Measurements from ENCODE around the gene HOATZ. TPM values are rescaled to one million over a fixed set of nuclear protein-coding genes. Genes with fewer than 3 reads are reported as not detected.
A peak's percentile ranks its signal among the peaks of the same experiment; 100 is the strongest.

The HOATZ gene
- total RNA-seq, 1 donor from 2014 or later, result not detected

DNA sequence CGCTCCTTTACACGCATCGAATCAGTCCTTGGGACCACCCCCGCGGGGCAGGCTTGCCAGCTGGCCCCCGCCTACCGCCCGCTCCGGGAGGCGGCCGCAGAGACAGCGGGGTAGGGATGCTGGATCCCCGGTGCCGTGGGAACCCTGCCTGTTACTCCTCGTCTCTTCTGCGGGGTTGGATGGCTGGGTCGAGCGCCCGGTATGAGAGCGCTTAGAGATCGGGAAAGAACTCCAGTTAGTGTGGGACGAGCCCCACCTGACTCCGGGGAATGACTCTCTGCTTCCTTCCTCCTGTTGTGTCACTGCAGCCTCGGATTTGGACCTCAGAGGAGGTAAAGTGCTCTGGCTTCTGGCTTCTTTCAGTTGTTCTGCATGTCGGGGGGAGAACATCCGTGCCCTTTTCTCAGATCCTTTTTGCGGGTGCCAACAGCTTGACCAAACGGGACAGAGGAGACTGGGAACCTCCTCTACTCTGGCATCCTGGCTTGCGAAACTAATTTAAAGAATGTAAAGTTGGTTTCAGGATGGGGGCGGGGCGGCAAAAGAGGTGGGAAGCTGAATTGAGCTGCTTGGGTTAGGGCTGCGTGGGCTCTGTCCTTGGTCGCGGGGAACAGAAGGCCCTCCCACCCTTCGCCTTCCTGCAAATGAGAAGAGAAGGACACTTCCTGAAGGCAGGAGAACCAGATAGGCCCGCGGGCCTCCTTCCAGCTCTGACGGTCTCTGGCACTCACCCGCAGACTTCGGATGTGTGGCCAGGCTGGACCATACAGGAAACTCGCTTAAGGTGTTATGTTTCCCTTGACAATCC, 26.9 kb downstream of the HOATZ start:
- peaks cover 23 to 35% (median 27%) of the 10 kb centered on the region in 3 donors for H3K4me1 ChIP-seq (ENCODE audit: control insufficient read depth in 3 of 3, insufficient read depth in 3 of 3, low read length in 3 of 3)
- H3K27ac ChIP-seq (ENCODE audit: low read depth, low read length), result peak overlapping the region; percentile 57
- H3K9me3 ChIP-seq (ENCODE audit: control insufficient read depth in 3 of 3, low read length in 3 of 3), result no peaks in the 10 kb centered on the region
- H3K27me3 ChIP-seq (ENCODE audit: control insufficient read depth in 3 of 3, insufficient read depth in 3 of 3, low read length in 3 of 3), result peaks cover 0 to 2% (median 0%) of the 10 kb centered on the region in 3 donors
- peaks cover 3 to 8% (median 6%) of the 10 kb centered on the region in 3 donors for H3K36me3 ChIP-seq (ENCODE audit: control insufficient read depth in 3 of 3, insufficient read depth in 3 of 3, low read length in 3 of 3)
- peak overlapping the region; percentile 61 to 77 (median 75) for H3K4me3 ChIP-seq (ENCODE audit: low read length in 3 of 3)
- peak overlapping the region; percentile 48 to 69 (median 58) for H3K9ac ChIP-seq (ENCODE audit: low read depth in 1 of 3, low read length in 3 of 3)

DNA sequence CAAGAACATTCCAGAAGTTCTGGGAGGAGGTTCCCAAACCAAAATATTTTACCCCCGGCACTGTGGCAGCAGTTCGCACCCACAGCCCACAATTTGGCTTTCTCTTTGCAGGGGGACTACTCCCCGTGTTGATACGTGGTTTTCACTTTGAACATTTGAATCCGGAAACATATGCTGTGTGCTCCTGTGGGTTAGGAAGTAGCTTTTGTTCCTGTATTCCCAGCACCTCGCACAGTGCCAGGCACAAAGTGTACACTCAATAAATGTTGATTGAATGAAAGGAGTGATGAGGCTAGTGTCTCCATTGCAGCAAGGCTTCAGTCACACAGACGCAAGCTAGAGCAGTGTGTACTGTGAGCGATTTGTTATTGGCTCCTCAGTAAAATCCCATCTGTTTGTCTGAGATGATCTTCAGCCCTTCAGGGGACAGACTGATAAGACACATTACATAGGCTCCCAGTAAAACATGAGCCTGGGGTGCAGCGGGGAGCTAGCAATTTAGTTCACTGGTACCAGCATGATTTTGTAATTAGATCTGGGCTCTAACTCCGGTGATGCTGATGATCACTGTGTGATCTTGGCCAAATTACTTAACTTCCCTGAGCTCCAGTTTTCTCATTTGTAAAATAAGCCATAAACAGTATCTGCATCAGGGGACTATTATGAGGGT, 28.2 kb downstream of the HOATZ start:
- H3K9me3 ChIP-seq (ENCODE audit: control insufficient read depth in 3 of 3, low read length in 3 of 3), result no peaks in the 10 kb centered on the region
- peaks cover 23 to 35% (median 27%) of the 10 kb centered on the region in 3 donors for H3K4me1 ChIP-seq (ENCODE audit: control insufficient read depth in 3 of 3, insufficient read depth in 3 of 3, low read length in 3 of 3)
- no peak overlapping the region for H3K27ac ChIP-seq (ENCODE audit: low read depth, low read length)
- H3K9ac ChIP-seq (ENCODE audit: low read depth in 1 of 3, low read length in 3 of 3), result no peak overlapping the region
- no peak overlapping the region for H3K4me3 ChIP-seq (ENCODE audit: low read length in 3 of 3)
- H3K36me3 ChIP-seq (ENCODE audit: control insufficient read depth in 3 of 3, insufficient read depth in 3 of 3, low read length in 3 of 3), result peaks cover 3 to 14% (median 6%) of the 10 kb centered on the region in 3 donors
- H3K27me3 ChIP-seq (ENCODE audit: control insufficient read depth in 3 of 3, insufficient read depth in 3 of 3, low read length in 3 of 3), result peaks cover 0 to 2% (median 0%) of the 10 kb centered on the region in 3 donors

DNA sequence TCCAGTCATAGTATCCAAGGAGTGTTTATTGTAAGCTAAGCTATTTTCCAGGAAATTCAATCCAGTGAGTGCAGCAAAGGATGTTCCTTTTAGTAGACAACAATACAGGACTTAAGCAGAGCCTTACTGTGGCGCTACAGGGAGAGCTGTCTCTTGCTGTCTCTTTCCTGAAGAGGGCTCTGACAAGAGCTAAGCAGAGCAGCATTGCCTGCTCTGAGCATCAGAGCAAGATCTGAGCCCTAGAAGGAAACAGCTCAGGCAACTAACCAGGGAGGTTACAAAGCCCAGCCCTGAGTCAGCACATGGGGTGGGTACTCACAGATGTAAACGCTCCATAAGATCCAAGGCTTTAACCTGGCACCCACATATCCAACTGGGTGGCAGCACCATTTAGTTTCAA, 33.9 kb downstream of the HOATZ start:
- Histone ChIP-seq H3K4me1 (ENCODE audit: control insufficient read depth in 3 of 3, insufficient read depth in 3 of 3, low read length in 3 of 3) (peaks cover 6 to 21% (median 19%) of the 10 kb centered on the region in 3 donors), H3K27me3 (ENCODE audit: control insufficient read depth in 3 of 3, insufficient read depth in 3 of 3, low read length in 3 of 3) (no peaks in the 10 kb centered on the region), H3K36me3 (ENCODE audit: control insufficient read depth in 3 of 3, insufficient read depth in 3 of 3, low read length in 3 of 3) (peaks cover 3 to 14% (median 6%) of the 10 kb centered on the region in 3 donors), H3K27ac (ENCODE audit: low read depth, low read length) (no peak overlapping the region), H3K9me3 (ENCODE audit: control insufficient read depth in 3 of 3, low read length in 3 of 3) (no peaks in the 10 kb centered on the region), H3K4me3 (ENCODE audit: low read length in 3 of 3) (peak overlapping the region in 2 of 3 donors; percentile 2 to 18), H3K9ac (ENCODE audit: low read depth in 1 of 3, low read length in 3 of 3) (no peak overlapping the region)

DNA sequence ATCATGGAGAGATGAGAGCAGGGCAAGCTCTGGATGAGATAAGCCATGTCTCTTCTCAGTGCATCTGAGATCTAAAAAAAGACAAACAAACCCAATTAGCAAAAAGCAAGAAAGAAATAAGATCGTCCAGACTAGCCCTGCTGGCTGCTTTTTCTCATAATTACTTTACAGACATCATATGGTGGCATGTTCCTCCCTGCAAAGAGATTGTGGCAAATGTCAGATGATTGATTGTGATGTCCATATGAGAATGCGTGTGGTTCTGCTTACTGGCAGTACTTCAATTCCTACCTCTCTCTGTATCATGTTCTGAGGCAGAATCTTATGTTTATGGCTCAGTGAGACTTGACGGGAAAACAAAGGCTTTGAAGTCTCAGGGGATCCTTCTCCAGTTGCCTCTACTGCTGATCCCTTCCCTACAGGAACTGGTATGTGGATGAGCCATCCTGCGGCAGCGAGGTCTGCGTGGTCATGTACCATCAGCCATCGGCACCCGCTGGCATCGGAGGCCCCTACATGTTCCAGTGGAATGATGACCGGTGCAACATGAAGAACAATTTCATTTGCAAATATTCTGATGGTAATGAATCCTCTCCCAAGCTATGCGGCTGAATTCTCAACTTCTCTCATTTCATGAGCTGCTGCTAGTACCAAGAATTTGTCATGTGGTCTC, 34.8 kb downstream of the HOATZ start:
- Histone ChIP-seq H3K9ac (ENCODE audit: low read depth in 1 of 3, low read length in 3 of 3) (peak overlapping the region in 1 of 3 donors; percentile 1), H3K4me3 (ENCODE audit: low read length in 3 of 3) (peak overlapping the region; percentile 19 to 36 (median 19)), H3K27me3 (ENCODE audit: control insufficient read depth in 3 of 3, insufficient read depth in 3 of 3, low read length in 3 of 3) (no peaks in the 10 kb centered on the region), H3K9me3 (ENCODE audit: control insufficient read depth in 3 of 3, low read length in 3 of 3) (no peaks in the 10 kb centered on the region), H3K36me3 (ENCODE audit: control insufficient read depth in 3 of 3, insufficient read depth in 3 of 3, low read length in 3 of 3) (peaks cover 0 to 14% (median 6%) of the 10 kb centered on the region in 3 donors), H3K4me1 (ENCODE audit: control insufficient read depth in 3 of 3, insufficient read depth in 3 of 3, low read length in 3 of 3) (peaks cover 6 to 21% (median 19%) of the 10 kb centered on the region in 3 donors), H3K27ac (ENCODE audit: low read depth, low read length) (no peak overlapping the region)

DNA sequence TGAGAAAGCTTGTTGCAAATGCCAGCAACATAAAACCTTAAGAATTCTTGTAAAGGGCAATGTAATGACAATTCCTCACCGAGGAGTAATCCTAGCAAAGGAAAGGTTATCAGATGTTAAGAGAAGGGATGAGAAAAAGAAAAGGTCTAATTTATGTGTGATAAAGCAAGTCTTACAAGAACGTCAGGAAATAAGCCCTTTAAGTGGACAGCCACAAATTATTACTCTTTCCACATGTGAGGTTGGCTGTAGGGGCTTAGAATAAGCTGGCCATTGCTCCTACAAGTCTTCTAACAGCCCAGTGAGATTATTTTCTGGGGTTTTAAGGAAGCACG, 35.3 kb downstream of the HOATZ start:
- H3K27me3 ChIP-seq (ENCODE audit: control insufficient read depth in 3 of 3, insufficient read depth in 3 of 3, low read length in 3 of 3), result no peaks in the 10 kb centered on the region
- no peak overlapping the region for H3K27ac ChIP-seq (ENCODE audit: low read depth, low read length)
- no peaks in the 10 kb centered on the region for H3K9me3 ChIP-seq (ENCODE audit: control insufficient read depth in 3 of 3, low read length in 3 of 3)
- no peak overlapping the region for H3K9ac ChIP-seq (ENCODE audit: low read depth in 1 of 3, low read length in 3 of 3)
- H3K4me3 ChIP-seq (ENCODE audit: low read length in 3 of 3), result no peak overlapping the region
- peaks cover 6 to 21% (median 19%) of the 10 kb centered on the region in 3 donors for H3K4me1 ChIP-seq (ENCODE audit: control insufficient read depth in 3 of 3, insufficient read depth in 3 of 3, low read length in 3 of 3)
- H3K36me3 ChIP-seq (ENCODE audit: control insufficient read depth in 3 of 3, insufficient read depth in 3 of 3, low read length in 3 of 3), result peaks cover 0 to 14% (median 6%) of the 10 kb centered on the region in 3 donors

DNA sequence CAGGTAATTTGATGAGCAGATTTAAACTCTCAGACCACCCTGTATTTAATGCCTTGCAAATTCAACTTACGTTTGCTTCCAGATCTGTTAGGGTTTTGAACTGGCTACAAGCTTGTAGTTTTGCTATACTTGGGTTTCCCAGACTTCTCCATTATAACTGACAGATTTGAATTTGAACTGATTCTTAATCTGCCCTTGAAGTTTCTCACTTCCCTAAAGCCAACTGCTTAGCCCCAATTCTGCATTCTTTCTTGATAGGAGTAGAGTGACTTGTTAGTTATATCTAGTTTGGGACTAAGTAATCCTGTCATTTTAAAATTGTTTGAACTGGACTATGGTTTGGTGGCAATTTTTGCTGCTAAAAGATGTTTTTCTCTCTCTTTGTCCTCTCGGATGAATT, 35.7 kb downstream of the HOATZ start:
- H3K27me3 ChIP-seq (ENCODE audit: control insufficient read depth in 3 of 3, insufficient read depth in 3 of 3, low read length in 3 of 3), result no peaks in the 10 kb centered on the region
- H3K4me1 ChIP-seq (ENCODE audit: control insufficient read depth in 3 of 3, insufficient read depth in 3 of 3, low read length in 3 of 3), result peaks cover 6 to 21% (median 19%) of the 10 kb centered on the region in 3 donors
- no peaks in the 10 kb centered on the region for H3K9me3 ChIP-seq (ENCODE audit: control insufficient read depth in 3 of 3, low read length in 3 of 3)
- peaks cover 0 to 12% (median 6%) of the 10 kb centered on the region in 3 donors for H3K36me3 ChIP-seq (ENCODE audit: control insufficient read depth in 3 of 3, insufficient read depth in 3 of 3, low read length in 3 of 3)
- H3K4me3 ChIP-seq (ENCODE audit: low read length in 3 of 3), result no peak overlapping the region
- no peak overlapping the region for H3K9ac ChIP-seq (ENCODE audit: low read depth in 1 of 3, low read length in 3 of 3)
- H3K27ac ChIP-seq (ENCODE audit: low read depth, low read length), result no peak overlapping the region

DNA sequence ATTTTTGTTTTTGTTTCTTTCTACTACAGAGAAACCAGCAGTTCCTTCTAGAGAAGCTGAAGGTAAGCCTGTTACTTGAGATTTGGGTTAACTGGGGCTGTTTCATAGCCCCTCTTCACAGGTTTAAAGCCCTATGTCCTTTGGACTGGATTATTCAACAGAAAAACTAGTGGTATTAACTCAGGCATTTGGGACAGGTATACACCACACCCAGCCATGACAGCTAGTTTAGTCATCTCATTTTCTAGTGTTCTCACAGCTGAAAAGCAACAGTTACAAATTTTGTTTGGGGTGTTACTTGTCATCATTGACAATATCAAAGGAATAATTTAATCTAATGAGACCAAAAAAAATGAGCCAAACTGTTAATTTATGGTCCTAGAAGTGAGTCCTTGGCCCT, 40.0 kb downstream of the HOATZ start:
- H3K27ac ChIP-seq (ENCODE audit: low read depth, low read length), result no peak overlapping the region
- no peaks in the 10 kb centered on the region for H3K9me3 ChIP-seq (ENCODE audit: control insufficient read depth in 3 of 3, low read length in 3 of 3)
- no peaks in the 10 kb centered on the region for H3K27me3 ChIP-seq (ENCODE audit: control insufficient read depth in 3 of 3, insufficient read depth in 3 of 3, low read length in 3 of 3)
- peaks cover 2 to 5% (median 3%) of the 10 kb centered on the region in 3 donors for H3K4me1 ChIP-seq (ENCODE audit: control insufficient read depth in 3 of 3, insufficient read depth in 3 of 3, low read length in 3 of 3)
- H3K36me3 ChIP-seq (ENCODE audit: control insufficient read depth in 3 of 3, insufficient read depth in 3 of 3, low read length in 3 of 3), result peaks cover 0 to 3% (median 0%) of the 10 kb centered on the region in 3 donors
- H3K4me3 ChIP-seq (ENCODE audit: low read length in 3 of 3), result no peak overlapping the region
- H3K9ac ChIP-seq (ENCODE audit: low read depth in 1 of 3, low read length in 3 of 3), result no peak overlapping the region

DNA sequence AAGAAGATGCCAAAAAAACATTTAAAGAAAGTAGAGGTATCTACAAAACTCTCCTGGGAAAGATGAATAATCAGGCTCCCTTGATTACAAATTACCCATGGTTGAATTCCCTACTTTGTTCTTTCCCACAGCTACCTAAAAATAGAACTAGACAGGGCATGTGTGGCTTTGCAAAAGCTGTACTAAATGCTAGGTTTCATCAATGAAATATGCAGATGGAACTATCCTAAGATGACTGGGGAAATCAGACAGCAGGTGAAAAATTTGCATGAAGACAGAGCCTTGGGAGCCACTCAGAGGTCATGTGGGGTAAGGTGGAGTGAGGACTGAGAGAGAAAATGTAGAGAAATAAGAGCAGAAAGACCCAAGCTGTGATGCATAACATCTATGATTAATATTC, 40.7 kb downstream of the HOATZ start:
- H3K9ac ChIP-seq (ENCODE audit: low read depth in 1 of 3, low read length in 3 of 3), result peak overlapping the region in 1 of 3 donors; percentile 24
- H3K4me1 ChIP-seq (ENCODE audit: control insufficient read depth in 3 of 3, insufficient read depth in 3 of 3, low read length in 3 of 3), result no peaks in the 10 kb centered on the region
- no peak overlapping the region for H3K4me3 ChIP-seq (ENCODE audit: low read length in 3 of 3)
- peaks cover 0 to 3% (median 0%) of the 10 kb centered on the region in 3 donors for H3K36me3 ChIP-seq (ENCODE audit: control insufficient read depth in 3 of 3, insufficient read depth in 3 of 3, low read length in 3 of 3)
- H3K9me3 ChIP-seq (ENCODE audit: control insufficient read depth in 3 of 3, low read length in 3 of 3), result no peaks in the 10 kb centered on the region
- H3K27me3 ChIP-seq (ENCODE audit: control insufficient read depth in 3 of 3, insufficient read depth in 3 of 3, low read length in 3 of 3), result no peaks in the 10 kb centered on the region
- H3K27ac ChIP-seq (ENCODE audit: low read depth, low read length), result no peak overlapping the region

DNA sequence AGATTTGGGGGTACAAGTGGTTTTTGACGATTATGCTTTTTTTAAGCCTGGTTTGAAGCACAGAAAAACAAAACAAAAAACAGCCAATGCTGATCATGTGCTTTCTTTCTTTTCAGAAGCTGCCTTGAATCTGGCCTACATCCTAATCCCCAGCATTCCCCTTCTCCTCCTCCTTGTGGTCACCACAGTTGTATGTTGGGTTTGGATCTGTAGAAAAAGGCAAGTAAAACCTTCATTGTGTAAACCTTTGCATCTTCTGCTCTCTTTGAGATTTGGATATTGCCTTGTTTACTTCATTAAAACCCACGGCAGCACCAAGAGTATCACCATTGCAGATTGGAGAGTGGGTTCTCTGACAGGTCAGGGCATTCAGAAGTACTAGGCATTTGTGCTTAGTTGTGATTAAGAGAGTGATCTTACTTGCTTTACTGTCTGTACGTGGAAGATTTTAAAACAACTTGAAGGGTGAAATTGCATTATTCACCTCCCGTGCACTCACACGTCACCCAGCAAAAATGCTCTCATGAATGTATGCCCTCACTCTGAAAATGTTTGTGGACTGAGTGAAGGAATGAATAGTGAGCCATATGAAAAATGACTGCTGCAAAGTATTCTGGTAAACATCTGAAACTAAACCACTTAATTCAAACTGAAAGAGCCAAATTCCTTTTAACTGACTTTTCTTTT, 43.0 kb downstream of the HOATZ start:
- Histone ChIP-seq H3K9me3 (ENCODE audit: control insufficient read depth in 3 of 3, low read length in 3 of 3) (no peaks in the 10 kb centered on the region), H3K27ac (ENCODE audit: low read depth, low read length) (no peak overlapping the region), H3K36me3 (ENCODE audit: control insufficient read depth in 3 of 3, insufficient read depth in 3 of 3, low read length in 3 of 3) (peaks cover 0 to 4% (median 3%) of the 10 kb centered on the region in 3 donors), H3K9ac (ENCODE audit: low read depth in 1 of 3, low read length in 3 of 3) (no peak overlapping the region), H3K27me3 (ENCODE audit: control insufficient read depth in 3 of 3, insufficient read depth in 3 of 3, low read length in 3 of 3) (no peaks in the 10 kb centered on the region), H3K4me3 (ENCODE audit: low read length in 3 of 3) (no peak overlapping the region), H3K4me1 (ENCODE audit: control insufficient read depth in 3 of 3, insufficient read depth in 3 of 3, low read length in 3 of 3) (peaks cover 3 to 5% (median 5%) of the 10 kb centered on the region in 3 donors)

Measured in skeletal muscle tissue (tissue), 4 donors.